ENCODE data around the gene MRPS18C. TPM values are rescaled to one million over a fixed set of nuclear protein-coding genes. Genes with fewer than 3 reads are reported as not detected.

MRPS18C gene
- total RNA-seq, result 10 to 100 TPM; 28.9 to 47.8 (median 36.2) TPM
- long read RNA-seq, donor 1, transcript MRPS18C-201 (6 exons, 1,643 nt), result major isoform, 15 of 20 reads
- long read RNA-seq, donor 1, partial matches to known transcripts, result 1 of 20 reads
- long read RNA-seq, donor 1, other reads (novel, unspliced or antisense), result 2 of 20 reads
- long read RNA-seq, donor 2, transcript MRPS18C-201 (6 exons, 1,643 nt), result major isoform, 45 of 52 reads
- long read RNA-seq, donor 2, partial matches to known transcripts, result 3 of 52 reads
- long read RNA-seq, donor 2, other reads (novel, unspliced or antisense), result 0 of 52 reads

DNA sequence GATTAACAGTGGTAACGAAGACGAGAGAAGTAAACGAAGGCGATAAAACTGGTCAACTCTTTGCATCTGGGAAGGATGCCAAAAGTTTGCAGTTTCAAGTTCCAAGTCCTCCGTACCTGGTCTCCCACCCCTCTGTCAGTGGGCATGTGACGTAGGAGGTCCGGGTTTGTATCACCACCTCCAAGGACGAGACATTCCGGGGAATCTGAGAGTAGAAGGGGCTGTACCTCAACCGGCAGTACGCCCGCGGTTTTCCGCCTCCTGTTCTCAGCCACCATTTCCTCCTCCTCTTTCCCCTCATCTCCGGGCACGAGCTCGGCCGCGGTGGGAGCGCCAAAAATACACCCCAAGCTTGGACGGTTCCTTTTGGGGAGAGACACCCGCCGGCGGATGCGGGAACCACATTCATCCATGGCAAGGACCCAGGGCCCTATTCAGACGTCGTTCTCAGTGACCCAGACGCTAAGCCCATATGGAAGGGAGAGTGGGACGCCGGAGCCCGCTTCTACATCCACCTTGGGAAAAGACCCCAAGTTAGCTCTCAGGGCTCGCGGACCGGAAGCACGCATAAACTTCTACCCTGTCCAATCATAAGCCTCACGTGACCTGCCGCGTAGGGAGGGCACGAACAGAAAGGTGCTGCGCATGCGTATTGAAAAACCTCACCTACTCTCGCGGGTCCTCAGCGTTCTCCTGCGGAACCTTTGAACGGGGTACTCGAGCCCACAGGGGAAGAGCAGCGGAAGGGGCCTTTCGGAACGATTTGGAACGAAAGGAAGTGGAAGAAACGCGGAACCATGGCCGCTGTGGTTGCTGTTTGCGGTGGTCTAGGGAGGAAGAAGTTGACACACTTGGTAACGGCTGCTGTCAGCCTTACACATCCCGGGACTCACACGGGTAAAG lies at the start of gene MRPS18C, which contains the start of gene HELQ:
Gene MRPS18C (plus strand): TSS at position 778 of the 903 bp plus-strand sequence. CDS start 20 bp downstream, at position 798.
Gene HELQ (minus strand): TSS at position 543 of the 903 bp plus-strand sequence. CDS start 130 bp downstream, at position 413.
- Histone ChIP-seq H3K36me3 (ENCODE audit: low read depth) (no peaks in the 10 kb centered on the region), H3K9me3 (no peaks in the 10 kb centered on the region), H3K4me1 (ENCODE audit: low read depth) (peaks cover 6% of the 10 kb centered on the region), H3K4me3 (peak within 1 kb of the TSS; percentile 77)
- ATAC-seq (peak; percentile 98), DNase-seq (peak; percentile 93 to 97 (median 97))
- TF ChIP-seq, protein P1, sequence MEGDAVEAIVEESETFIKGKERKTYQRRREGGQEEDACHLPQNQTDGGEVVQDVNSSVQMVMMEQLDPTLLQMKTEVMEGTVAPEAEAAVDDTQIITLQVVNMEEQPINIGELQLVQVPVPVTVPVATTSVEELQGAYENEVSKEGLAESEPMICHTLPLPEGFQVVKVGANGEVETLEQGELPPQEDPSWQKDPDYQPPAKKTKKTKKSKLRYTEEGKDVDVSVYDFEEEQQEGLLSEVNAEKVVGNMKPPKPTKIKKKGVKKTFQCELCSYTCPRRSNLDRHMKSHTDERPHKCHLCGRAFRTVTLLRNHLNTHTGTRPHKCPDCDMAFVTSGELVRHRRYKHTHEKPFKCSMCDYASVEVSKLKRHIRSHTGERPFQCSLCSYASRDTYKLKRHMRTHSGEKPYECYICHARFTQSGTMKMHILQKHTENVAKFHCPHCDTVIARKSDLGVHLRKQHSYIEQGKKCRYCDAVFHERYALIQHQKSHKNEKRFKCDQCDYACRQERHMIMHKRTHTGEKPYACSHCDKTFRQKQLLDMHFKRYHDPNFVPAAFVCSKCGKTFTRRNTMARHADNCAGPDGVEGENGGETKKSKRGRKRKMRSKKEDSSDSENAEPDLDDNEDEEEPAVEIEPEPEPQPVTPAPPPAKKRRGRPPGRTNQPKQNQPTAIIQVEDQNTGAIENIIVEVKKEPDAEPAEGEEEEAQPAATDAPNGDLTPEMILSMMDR (IDR thresholded peaks at IDR 0.05), result no peak
- intact Hi-C loops (cut with DNase I, micrococcal nuclease), result no loop called here

DNA sequence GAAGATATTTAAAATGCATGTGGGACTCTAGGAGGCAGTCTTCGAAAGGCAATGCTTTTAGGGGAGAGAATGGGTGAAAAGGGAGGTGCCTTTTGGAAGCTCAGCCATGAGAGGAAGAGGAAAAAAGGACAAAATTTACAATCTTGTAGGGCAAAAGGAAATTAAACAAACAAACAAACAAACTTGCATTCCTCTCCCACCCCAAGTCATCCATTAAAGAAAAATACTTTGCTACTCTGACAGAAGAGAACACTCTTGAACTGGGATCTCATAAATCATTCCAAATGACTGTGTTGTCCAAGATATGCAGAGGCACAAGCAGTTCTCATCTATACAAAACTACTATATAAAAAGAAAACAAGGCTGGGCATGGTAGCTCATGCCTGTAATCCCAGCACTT lies 47.0 kb upstream of the MRPS18C start:
- Histone ChIP-seq H3K4me3 (no peak overlapping the region), H3K9me3 (no peaks in the 10 kb centered on the region), H3K4me1 (ENCODE audit: low read depth) (no peaks in the 10 kb centered on the region), H3K36me3 (ENCODE audit: low read depth) (no peaks in the 10 kb centered on the region)
- ATAC-seq (no peak), DNase-seq (no peak)
- TF ChIP-seq, protein P1 (IDR thresholded peaks at IDR 0.05), result no peak
- intact Hi-C loops (cut with DNase I, micrococcal nuclease), result no loop called here

DNA sequence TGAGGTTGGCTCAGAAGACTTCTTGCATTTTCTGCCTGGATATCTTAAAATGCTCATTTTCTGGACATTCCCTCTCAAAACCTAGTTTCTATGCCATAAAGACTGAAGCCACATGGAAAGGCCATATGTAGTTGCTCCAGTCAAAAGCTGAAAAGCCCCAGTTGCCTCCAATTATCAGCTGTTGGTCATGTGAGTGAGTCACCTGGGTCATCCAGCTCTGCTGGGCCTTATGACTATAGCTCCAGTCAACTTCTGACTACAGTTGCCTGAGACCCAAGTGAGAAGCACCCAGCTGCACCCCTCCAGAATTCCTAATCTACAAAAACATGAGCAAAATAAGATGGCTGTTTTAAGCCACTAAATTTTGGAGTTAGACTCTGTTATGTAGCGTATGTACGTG lies 42.2 kb upstream of the MRPS18C start:
- DNase-seq (no peak), ATAC-seq (no peak)
- Histone ChIP-seq H3K36me3 (ENCODE audit: low read depth) (no peaks in the 10 kb centered on the region), H3K9me3 (no peaks in the 10 kb centered on the region), H3K4me1 (ENCODE audit: low read depth) (no peaks in the 10 kb centered on the region), H3K4me3 (no peak overlapping the region)
- TF ChIP-seq, protein P1 (IDR thresholded peaks at IDR 0.05), result no peak
- intact Hi-C loops (cut with DNase I, micrococcal nuclease), result no loop called here

DNA sequence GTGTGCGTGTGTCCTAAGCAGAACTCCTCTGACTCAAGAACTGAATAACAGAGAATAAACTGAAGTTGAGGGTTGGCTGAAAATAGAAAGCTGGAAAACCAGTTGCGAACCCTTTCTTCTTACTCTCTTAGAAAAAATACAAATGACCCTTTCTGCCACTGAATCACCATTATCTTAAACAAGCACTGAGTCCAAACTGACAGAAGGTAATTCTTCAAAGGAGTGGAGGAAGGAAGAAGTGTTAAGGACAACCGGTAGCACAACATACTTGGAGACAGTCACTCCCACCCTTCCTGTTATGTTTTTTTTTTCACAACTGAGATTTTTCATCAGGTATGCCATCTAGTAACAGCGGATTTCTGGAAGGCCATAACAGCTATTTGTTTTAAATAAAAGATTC lies 38.3 kb upstream of the MRPS18C start:
- intact Hi-C loops (cut with DNase I, micrococcal nuclease), result no loop called here
- Histone ChIP-seq H3K36me3 (ENCODE audit: low read depth) (no peaks in the 10 kb centered on the region), H3K9me3 (no peaks in the 10 kb centered on the region), H3K4me1 (ENCODE audit: low read depth) (no peaks in the 10 kb centered on the region), H3K4me3 (no peak overlapping the region)
- ATAC-seq, result no peak
- DNase-seq, result no peak
- TF ChIP-seq, protein P1 (IDR thresholded peaks at IDR 0.05), result no peak

DNA sequence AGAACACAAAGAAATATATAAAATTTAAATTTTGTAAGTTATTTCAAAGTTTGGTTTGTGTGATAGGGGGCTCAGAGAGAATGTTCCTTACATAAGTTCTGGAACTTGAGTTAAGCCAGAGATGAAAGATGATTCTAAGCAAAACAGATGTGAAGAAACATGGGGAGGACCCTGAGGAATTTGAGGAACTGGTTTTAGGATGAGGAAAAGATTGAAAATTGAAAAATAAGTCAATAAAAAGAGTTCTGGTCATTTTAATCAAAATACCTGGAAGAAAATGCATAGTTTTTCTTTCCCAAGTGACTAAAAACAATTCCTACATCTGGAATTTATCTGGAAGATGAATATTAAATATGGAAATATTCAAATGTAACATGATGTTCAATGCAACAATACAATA lies 37.6 kb upstream of the MRPS18C start:
- H3K4me1 ChIP-seq (ENCODE audit: low read depth), result no peaks in the 10 kb centered on the region
- intact Hi-C loops (cut with DNase I, micrococcal nuclease), result no loop called here
- no peak overlapping the region for H3K4me3 ChIP-seq
- TF ChIP-seq, protein P1 (IDR thresholded peaks at IDR 0.05), result no peak
- H3K36me3 ChIP-seq (ENCODE audit: low read depth), result no peaks in the 10 kb centered on the region
- H3K9me3 ChIP-seq, result no peaks in the 10 kb centered on the region
- ATAC-seq, result no peak
- DNase-seq, result no peak
